H1 (cell line): ENCODE measurements around the gene AHDC1. TPM values are rescaled to one million over a fixed set of nuclear protein-coding genes. Genes with fewer than 3 reads are reported as not detected.

Experiments used
- CTCF ChIA-PET: fragments of 300-600 bp; sonication (Branson Sonifier 250); formaldehyde crosslinking; loops from one replicate; lab custom pipeline; 2021; ENCODE audit not compliant: partially characterized antibody; lab: Charles Lee
- POLR2A ChIA-PET: fragments of 300-600 bp; sonication (Branson Sonifier 250); formaldehyde crosslinking; loops from one replicate; lab custom pipeline; 2021; ENCODE audit warnings: inconsistent platforms; ENCODE audit not compliant: partially characterized antibody; lab: Charles Lee
- DNase-seq, 2 experiments: peaks; one replicate each; pipeline versions ENCODE4 v3.0.0 to v3.0.0-alpha.2; 2010 to 2022; ENCODE audit warnings: low spot score in 2 of 2, low read depth in 1 of 2, mixed read lengths in 1 of 2
- FAIRE-seq: peaks from 2 replicates; lab custom pipeline; 2011; peaks lifted over from hg19 to GRCh38; lab: Jason Lieb, UNC
- H2AFZ ChIP-seq: 2 replicates; pipeline ENCODE4 v1.8.1; 2012; ENCODE audit warnings: low read length, inconsistent platforms
- H2AK5ac ChIP-seq: 2 replicates; pipeline ENCODE4 v1.6.1; 2013; ENCODE audit warnings: low read depth, low read length
- H2BK120ac ChIP-seq: replicated peaks from 2 replicates; pipeline ENCODE3; 2013; ENCODE audit warnings: low read depth, low read length, inconsistent platforms
- H2BK12ac ChIP-seq: 2 replicates; pipeline ENCODE4 v1.6.1; 2013; ENCODE audit warnings: low read depth, low read length
- H2BK15ac ChIP-seq: 2 replicates; pipeline ENCODE4 v1.6.1; 2013; ENCODE audit warnings: low read length
- H2BK20ac ChIP-seq: 2 replicates; pipeline ENCODE4 v1.6.1; 2013; ENCODE audit warnings: low read length
- H2BK5ac ChIP-seq: 2 replicates; pipeline ENCODE4 v1.6.1; 2013; ENCODE audit warnings: low read depth, low read length
- H3K14ac ChIP-seq: 2 replicates; pipeline ENCODE4 v1.6.1; 2013; ENCODE audit warnings: inconsistent platforms; ENCODE audit not compliant: insufficient read length
- H3K18ac ChIP-seq: 2 replicates; pipeline ENCODE4 v1.6.1; 2013; ENCODE audit warnings: low read length; ENCODE audit errors: extremely low read depth
- H3K23ac ChIP-seq: 2 replicates; pipeline ENCODE4 v1.6.1; 2013; ENCODE audit warnings: inconsistent platforms; ENCODE audit not compliant: insufficient read length
- H3K23me2 ChIP-seq: 2 replicates; pipeline ENCODE4 v1.6.1; 2013; ENCODE audit warnings: low read depth, low read length
- H3K27ac ChIP-seq: 2 replicates; pipeline ENCODE4 v1.6.1; 2011; ENCODE audit warnings: low read depth, low read length, inconsistent platforms
- H3K27me3 ChIP-seq, 4 experiments: replicated peaks in 1 of 4; 1 replicate in 1 of 4; 2 replicates in 3 of 4; pipeline versions ENCODE4 v1.6.1 to v1.8.1; 2011 to 2013; ENCODE audit warnings: low read length in 3 of 4, mild to moderate bottlenecking in 3 of 4, inconsistent platforms in 2 of 4, mixed read lengths in 2 of 4, moderate library complexity in 1 of 4; ENCODE audit not compliant: control insufficient read depth in 3 of 4, insufficient read depth in 3 of 4; ENCODE audit errors: extremely low read depth in 1 of 4
- H3K36me3 ChIP-seq, 4 experiments: 2 replicates each; pipeline versions ENCODE4 v1.6.1 to v1.8.1; 2011 to 2013; ENCODE audit warnings: mild to moderate bottlenecking in 4 of 4, low read length in 3 of 4, moderate library complexity in 2 of 4, control low read depth in 1 of 4, inconsistent platforms in 1 of 4; ENCODE audit not compliant: insufficient read depth in 4 of 4, control insufficient read depth in 2 of 4
- H3K4ac ChIP-seq: replicated peaks from 2 replicates; pipeline ENCODE3; 2013; ENCODE audit warnings: low read length, low read depth, mixed read lengths, inconsistent platforms; ENCODE audit not compliant: insufficient read length
- H3K4me1 ChIP-seq, 4 experiments: replicated peaks in 1 of 4; 1 replicate in 1 of 4; 2 replicates in 3 of 4; pipeline versions ENCODE4 v1.6.1 to v1.8.1; 2011 to 2013; ENCODE audit warnings: low read length in 3 of 4, inconsistent platforms in 2 of 4, mixed read lengths in 1 of 4; ENCODE audit not compliant: insufficient read depth in 4 of 4, control insufficient read depth in 3 of 4
- H3K4me2 ChIP-seq, 2 experiments: 2 replicates each; pipeline versions ENCODE4 v1.6.1 to v1.8.1; 2011 to 2013; ENCODE audit warnings: low read depth in 2 of 2, low read length in 2 of 2, control low read depth in 1 of 2, inconsistent platforms in 1 of 2, mild to moderate bottlenecking in 1 of 2; ENCODE audit not compliant: insufficient read depth in 1 of 2
- H3K4me3 ChIP-seq, 4 experiments: fragments of 200-600, 300-600 bp in 1 of 4; sonication (generic), shearing (Covaris generic), sonication (Bioruptor Twin) in 1 of 4; 2 replicates each; pipeline versions ENCODE4 v1.5.1 to v1.8.1; 2011 to 2016; ENCODE audit warnings: low read length in 4 of 4, low read depth in 3 of 4, control low read depth in 2 of 4, inconsistent platforms in 2 of 4, mild to moderate bottlenecking in 2 of 4, mixed read lengths in 1 of 4, moderate library complexity in 1 of 4; ENCODE audit not compliant: insufficient read depth in 2 of 4; ENCODE audit errors: extremely low read depth in 1 of 4
- H3K56ac ChIP-seq: replicated peaks from 2 replicates; pipeline ENCODE3; 2013; ENCODE audit warnings: low read depth, mild to moderate bottlenecking, mixed read lengths, low read length, inconsistent platforms; ENCODE audit not compliant: insufficient read length
- H3K79me1 ChIP-seq: 2 replicates; pipeline ENCODE4 v1.6.1; 2013; ENCODE audit warnings: low read depth, low read length, control low read depth
- H3K79me2 ChIP-seq, 2 experiments: 2 replicates each; pipeline versions ENCODE4 v1.6.1 to v1.8.1; 2012 to 2013; ENCODE audit warnings: low read length in 2 of 2, mild to moderate bottlenecking in 2 of 2, inconsistent platforms in 1 of 2; ENCODE audit not compliant: insufficient read depth in 2 of 2, control insufficient read depth in 1 of 2
- H3K9ac ChIP-seq, 4 experiments: replicated peaks in 1 of 4; 1 replicate in 1 of 4; 2 replicates in 3 of 4; pipeline versions ENCODE4 v1.6.1 to v1.8.1; 2011 to 2013; ENCODE audit warnings: low read depth in 3 of 4, low read length in 3 of 4, control low read depth in 2 of 4, mild to moderate bottlenecking in 2 of 4, moderate library complexity in 2 of 4, inconsistent platforms in 1 of 4; ENCODE audit errors: extremely low read depth in 1 of 4
- H3K9me3 ChIP-seq, 2 experiments: 2 replicates each; pipeline versions ENCODE4 v1.6.1 to v1.8.1; 2012 to 2013; ENCODE audit warnings: mild to moderate bottlenecking in 2 of 2, moderate library complexity in 2 of 2, control low read depth in 1 of 2, inconsistent platforms in 1 of 2, low read depth in 1 of 2, low read length in 1 of 2, mixed read lengths in 1 of 2; ENCODE audit not compliant: insufficient read depth in 2 of 2
- H4K20me1 ChIP-seq, 2 experiments: replicated peaks in 1 of 2; 2 replicates each; pipeline versions ENCODE3 to v1.8.1; 2011 to 2013; ENCODE audit warnings: inconsistent platforms in 2 of 2, low read length in 2 of 2, mild to moderate bottlenecking in 1 of 2; ENCODE audit not compliant: insufficient read depth in 2 of 2, control insufficient read depth in 1 of 2
- H4K5ac ChIP-seq: 2 replicates; pipeline ENCODE4 v1.6.1; 2013; ENCODE audit warnings: low read length, low read depth, mixed read lengths, inconsistent platforms; ENCODE audit not compliant: insufficient read length
- H4K8ac ChIP-seq: 2 replicates; pipeline ENCODE4 v1.8.0; 2013; ENCODE audit warnings: mild to moderate bottlenecking, moderate library complexity, low read length, inconsistent platforms; ENCODE audit not compliant: insufficient read depth; ENCODE audit errors: extremely low read depth
- H4K91ac ChIP-seq: replicated peaks from 2 replicates; pipeline ENCODE3; 2013; ENCODE audit warnings: low read length, mixed read lengths, inconsistent platforms; ENCODE audit not compliant: insufficient read length
- EP300 ChIP-seq, 2 experiments: IDR thresholded peaks; 1 replicate in 1 of 2; 2 replicates in 1 of 2; pipeline ENCODE4 v1.6.1; 2011 to 2012; ENCODE audit warnings: low read depth in 2 of 2, low read length in 2 of 2, mild to moderate bottlenecking in 2 of 2, borderline replicate concordance in 1 of 2, inconsistent platforms in 1 of 2, moderate library complexity in 1 of 2
- HDAC2 ChIP-seq, 2 experiments: fragments of 300-600 bp in 1 of 2; sonication (generic) in 1 of 2; IDR thresholded peaks; 2 replicates each; pipeline ENCODE4 v1.6.1; 2011 to 2012; ENCODE audit warnings: low read depth in 2 of 2, low read length in 2 of 2, mild to moderate bottlenecking in 2 of 2, moderate library complexity in 2 of 2, borderline replicate concordance in 1 of 2, inconsistent platforms in 1 of 2
- KDM1A ChIP-seq: fragments of 200-600, 300-600 bp; sonication (generic); IDR thresholded peaks from 2 replicates; pipeline ENCODE4 v1.7.1; 2016; ENCODE audit warnings: mild to moderate bottlenecking, low read length, borderline replicate concordance
- RBBP5 ChIP-seq: IDR thresholded peaks from 2 replicates; pipeline ENCODE4 v1.7.1; 2012; ENCODE audit warnings: low read depth, mild to moderate bottlenecking, inconsistent platforms, low read length, moderate library complexity, borderline replicate concordance
- WGBS, 2 experiments: shearing (Covaris generic) in 1 of 2; methylation state at CpG; one replicate each; pipeline versions ENCODE4 v1.1.6 to v1.1.7; 2013 to 2015; ENCODE audit warnings: low lambda C conversion rate in 2 of 2, mixed read lengths in 2 of 2, inconsistent platforms in 1 of 2, low coverage in 1 of 2, missing lambda C conversion rate in 1 of 2; ENCODE audit not compliant: insufficient replicate concordance in 2 of 2, insufficient coverage in 1 of 2, insufficient read length in 1 of 2; ENCODE audit errors: extremely low coverage in 1 of 2, missing lambda C conversion rate in 1 of 2; 5-methylcytosine and 5-hydroxymethylcytosine counted together
- polyA plus RNA-seq, 7 experiments: library from polyadenylated mRNA; depleted of rRNA in 3 of 7; stranded (reverse) in 5 of 7; unstranded in 2 of 7; fragments of >200 nt in 5 of 7; fragments of 200-250 nt in 2 of 7; gene quantifications; 1 replicate in 5 of 7; 2 replicates in 1 of 7; 4 replicates in 1 of 7; pipeline versions ENCODE4 v1.2.1 to v1.2.3, GENCODE V29; 2011 to 2013; ENCODE audit warnings: missing spikeins in 2 of 7, mixed read lengths in 2 of 7
- total RNA-seq: library from RNA; stranded (reverse); fragmentation: NEBNext Ultra II Directional; extraction: Animal tissue kit (Norgen Biotek cat#: 25700); gene quantifications from 2 replicates; pipeline ENCODE4 v1.2.1, GENCODE V29; 2021

AHDC1 gene
- total and polyA plus RNA-seq, 2 of the 8 experiments (the other 6 are each of a cell fraction or from before 2014, with no cell fraction given) = 4.4 to 35.1 TPM

- Histone ChIP-seq H3K9me3 (no peaks in the 10 kb centered on the region), H3K23me2 (peaks cover 5% of the 10 kb centered on the region), H3K18ac (peak overlapping the region; percentile 87), H3K36me3 (no peaks in the 10 kb centered on the region), H4K8ac (peak overlapping the region; percentile 94), H2BK15ac (0 out of 2 replicates have a peak overlapping the region, but pooled peaks have one; percentile 72), H3K4ac (peak overlapping the region; percentile 95), H3K9ac (peak overlapping the region; percentile 82 to 93 (median 91)), H2BK12ac (peak overlapping the region; percentile 80), H3K14ac (no peak overlapping the region), H2AFZ (no peak overlapping the region), H3K23ac (no peak overlapping the region), H4K91ac (peak overlapping the region; percentile 57), H3K27ac (peak overlapping the region; percentile 68; the same call in 1 of the 2 replicates), H2BK20ac (no peak overlapping the region), H2BK5ac (no peak overlapping the region; the same call in 1 of the 2 replicates), H2AK5ac (peak overlapping the region; percentile 75; the same call in 1 of the 2 replicates), H3K4me2 (peak overlapping the region; percentile 84 to 87), H4K20me1 (no peaks in the 10 kb centered on the region), H2BK120ac (no peak overlapping the region), H4K5ac (peak overlapping the region; percentile 28), H3K56ac (peak overlapping the region; percentile 70), H3K79me2 (peaks cover 0 to 44% of the 10 kb centered on the region in 2 experiments), H3K79me1 (peaks cover 4% of the 10 kb centered on the region; the same call in 1 of the 2 replicates), H3K27me3 (no peaks in the 10 kb centered on the region), H3K4me3 (peak overlapping the region; percentile 85 to 99 (median 88)), H3K4me1 (peaks cover 0 to 15% (median 6%) of the 10 kb centered on the region in 4 experiments; a peak in 4 of 7 replicates)
- FAIRE-seq = no peak
- ChIA-PET POLR2A (interaction anchor here (0.6 to 2.0 kb wide), 12 partner anchors 9 to 125 kb away, joined by 3 to 6 read pairs (median 4); no protein-coding TSS in a partner anchor), CTCF (interaction anchor here (1.0 to 1.9 kb wide), 7 partner anchors 22 to 74 kb away, joined by 3 to 5 read pairs (median 4); no protein-coding TSS in a partner anchor)
- no peak for DNase-seq
- peak; percentile 63; the same call in 1 of the 2 replicates for TF ChIP-seq RBBP5
- peak; percentile 52; the same call in 1 of the 2 replicates for TF ChIP-seq KDM1A
- TF ChIP-seq EP300 (IDR thresholded peaks at IDR 0.05; ENCODE audit: borderline replicate concordance in 1 of 2, low read depth in 2 of 2, low read length in 2 of 2) = no peak
- peak in 1 of 2 experiments; percentile 29; a peak in 1 of 4 replicates for TF ChIP-seq HDAC2 (IDR thresholded peaks at IDR 0.05; ENCODE audit: borderline replicate concordance in 1 of 2, low read depth in 2 of 2, low read length in 2 of 2)
- WGBS, 2 experiments = 7% methylated on average over 26 of the region's 26 CpGs; no CpG with 5 or more reads in 1 of the 2 experiments
These were observed 114.4 kb downstream of the AHDC1 start for GRCh38 chr1:27489501-27489972.
